GM12878 (cell line): ENCODE measurements around the gene GRK5.

Experiments used
- FOXM1 ChIP-seq: IDR thresholded peaks from 2 replicates; pipeline ENCODE4 v1.6.1; 2012; ENCODE audit warnings: low read depth, mild to moderate bottlenecking, inconsistent platforms, low read length, moderate library complexity
- GABPA ChIP-seq: IDR thresholded peaks from 2 replicates; pipeline ENCODE4 v1.6.1; 2014; ENCODE audit warnings: antibody characterized with exemption, low read depth, mild to moderate bottlenecking, inconsistent platforms
- MEF2A ChIP-seq: IDR thresholded peaks from 2 replicates; pipeline ENCODE4 v1.6.1; 2011; ENCODE audit warnings: low read depth, mild to moderate bottlenecking, low read length, moderate library complexity; ENCODE audit not compliant: insufficient read depth
- POLR2A ChIP-seq: IDR thresholded peaks from 2 replicates; pipeline ENCODE4 v1.6.1; 2011; ENCODE audit warnings: low read depth, mild to moderate bottlenecking, low read length
- RAD21 ChIP-seq: IDR thresholded peaks from 2 replicates; pipeline ENCODE4 v1.6.1; 2011; ENCODE audit warnings: mild to moderate bottlenecking, low read depth, low read length, moderate library complexity; ENCODE audit not compliant: insufficient read depth
- RCOR1 ChIP-seq: conservative IDR thresholded peaks from 2 replicates; pipeline ENCODE4 v1.6.1; 2012; ENCODE audit warnings: low read depth, low read length, improper control_type of control experiment
- RFX5 ChIP-seq: IDR thresholded peaks from 2 replicates; pipeline ENCODE4 v1.6.1; 2011; ENCODE audit warnings: low read depth, low read length, improper control_type of control experiment
- SP1 ChIP-seq: IDR thresholded peaks from one replicate; pipeline ENCODE4 v1.6.1; 2011; ENCODE audit warnings: low read depth, low read length
- TCF12 ChIP-seq: IDR thresholded peaks from 2 replicates; pipeline ENCODE4 v1.6.1; 2011; ENCODE audit warnings: low read depth, mild to moderate bottlenecking, low read length
- ZNF24 ChIP-seq: fragments of 450-650 bp; IDR thresholded peaks from 2 replicates; pipeline ENCODE4 v1.6.1; 2017; ENCODE audit warnings: antibody characterized with exemption, mild to moderate bottlenecking
- ZNF274 ChIP-seq: IDR thresholded peaks from one replicate; pipeline ENCODE4 v1.8.0; 2011; ENCODE audit not compliant: insufficient read length, insufficient read depth
- TF ChIP-seq, protein P1 (sequence below): IDR thresholded peaks from 2 replicates; pipeline ENCODE4 v1.6.1; 2012; ENCODE audit warnings: mild to moderate bottlenecking, low read depth, low read length
- TF ChIP-seq, protein P2 (sequence below), 3 experiments: IDR thresholded peaks in 2 of 3; conservative IDR thresholded peaks in 1 of 3; 2 replicates each; pipeline ENCODE4 v1.5.1; 2011; ENCODE audit warnings: low read depth in 3 of 3, low read length in 3 of 3, mild to moderate bottlenecking in 3 of 3, control low read depth in 2 of 3, moderate library complexity in 2 of 3, inconsistent platforms in 1 of 3, mixed read lengths in 1 of 3; ENCODE audit not compliant: control insufficient read depth in 2 of 3, insufficient read depth in 1 of 3; ENCODE audit errors: extremely low read depth in 1 of 3

DNA sequence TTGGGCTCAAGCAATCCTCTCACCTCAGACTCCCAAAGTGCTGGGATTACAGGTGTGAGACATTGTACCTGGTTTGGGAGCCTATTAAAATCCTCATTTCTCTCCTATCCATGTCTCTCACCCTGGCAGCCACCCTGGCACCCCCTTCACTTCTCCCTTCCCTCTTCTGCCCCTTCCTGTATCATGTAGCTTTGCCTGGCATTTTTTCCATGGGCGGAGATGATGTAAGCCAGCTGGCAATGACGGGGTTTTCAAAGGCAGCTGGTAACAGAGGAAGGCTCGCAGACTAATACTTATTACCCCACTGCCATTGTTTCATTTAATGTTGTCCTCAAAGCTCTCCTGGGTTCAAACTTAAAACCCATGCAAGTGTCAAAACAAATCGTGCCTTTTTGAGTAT is 273.3 kb downstream of the GRK5 start:
- TF ChIP-seq RAD21 (no peak), POLR2A (no peak), FOXM1 (no peak), RCOR1 (no peak), RFX5 (no peak), TCF12 (no peak), SP1 (no peak), GABPA (no peak), ZNF274 (no peak), MEF2A (no peak), ZNF24 (no peak)
- TF ChIP-seq, protein P1, sequence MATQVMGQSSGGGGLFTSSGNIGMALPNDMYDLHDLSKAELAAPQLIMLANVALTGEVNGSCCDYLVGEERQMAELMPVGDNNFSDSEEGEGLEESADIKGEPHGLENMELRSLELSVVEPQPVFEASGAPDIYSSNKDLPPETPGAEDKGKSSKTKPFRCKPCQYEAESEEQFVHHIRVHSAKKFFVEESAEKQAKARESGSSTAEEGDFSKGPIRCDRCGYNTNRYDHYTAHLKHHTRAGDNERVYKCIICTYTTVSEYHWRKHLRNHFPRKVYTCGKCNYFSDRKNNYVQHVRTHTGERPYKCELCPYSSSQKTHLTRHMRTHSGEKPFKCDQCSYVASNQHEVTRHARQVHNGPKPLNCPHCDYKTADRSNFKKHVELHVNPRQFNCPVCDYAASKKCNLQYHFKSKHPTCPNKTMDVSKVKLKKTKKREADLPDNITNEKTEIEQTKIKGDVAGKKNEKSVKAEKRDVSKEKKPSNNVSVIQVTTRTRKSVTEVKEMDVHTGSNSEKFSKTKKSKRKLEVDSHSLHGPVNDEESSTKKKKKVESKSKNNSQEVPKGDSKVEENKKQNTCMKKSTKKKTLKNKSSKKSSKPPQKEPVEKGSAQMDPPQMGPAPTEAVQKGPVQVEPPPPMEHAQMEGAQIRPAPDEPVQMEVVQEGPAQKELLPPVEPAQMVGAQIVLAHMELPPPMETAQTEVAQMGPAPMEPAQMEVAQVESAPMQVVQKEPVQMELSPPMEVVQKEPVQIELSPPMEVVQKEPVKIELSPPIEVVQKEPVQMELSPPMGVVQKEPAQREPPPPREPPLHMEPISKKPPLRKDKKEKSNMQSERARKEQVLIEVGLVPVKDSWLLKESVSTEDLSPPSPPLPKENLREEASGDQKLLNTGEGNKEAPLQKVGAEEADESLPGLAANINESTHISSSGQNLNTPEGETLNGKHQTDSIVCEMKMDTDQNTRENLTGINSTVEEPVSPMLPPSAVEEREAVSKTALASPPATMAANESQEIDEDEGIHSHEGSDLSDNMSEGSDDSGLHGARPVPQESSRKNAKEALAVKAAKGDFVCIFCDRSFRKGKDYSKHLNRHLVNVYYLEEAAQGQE: no peak
- TF ChIP-seq, protein P2, sequence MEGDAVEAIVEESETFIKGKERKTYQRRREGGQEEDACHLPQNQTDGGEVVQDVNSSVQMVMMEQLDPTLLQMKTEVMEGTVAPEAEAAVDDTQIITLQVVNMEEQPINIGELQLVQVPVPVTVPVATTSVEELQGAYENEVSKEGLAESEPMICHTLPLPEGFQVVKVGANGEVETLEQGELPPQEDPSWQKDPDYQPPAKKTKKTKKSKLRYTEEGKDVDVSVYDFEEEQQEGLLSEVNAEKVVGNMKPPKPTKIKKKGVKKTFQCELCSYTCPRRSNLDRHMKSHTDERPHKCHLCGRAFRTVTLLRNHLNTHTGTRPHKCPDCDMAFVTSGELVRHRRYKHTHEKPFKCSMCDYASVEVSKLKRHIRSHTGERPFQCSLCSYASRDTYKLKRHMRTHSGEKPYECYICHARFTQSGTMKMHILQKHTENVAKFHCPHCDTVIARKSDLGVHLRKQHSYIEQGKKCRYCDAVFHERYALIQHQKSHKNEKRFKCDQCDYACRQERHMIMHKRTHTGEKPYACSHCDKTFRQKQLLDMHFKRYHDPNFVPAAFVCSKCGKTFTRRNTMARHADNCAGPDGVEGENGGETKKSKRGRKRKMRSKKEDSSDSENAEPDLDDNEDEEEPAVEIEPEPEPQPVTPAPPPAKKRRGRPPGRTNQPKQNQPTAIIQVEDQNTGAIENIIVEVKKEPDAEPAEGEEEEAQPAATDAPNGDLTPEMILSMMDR (IDR thresholded peaks at IDR 0.05 in 2 of 3, conservative IDR thresholded peaks at IDR 0.05 in 1 of 3; ENCODE audit: control insufficient read depth in 2 of 3, extremely low read depth in 1 of 3, insufficient read depth in 1 of 3, low read depth in 3 of 3, low read length in 3 of 3): no peak
